ENCODE results near the gene TRMT2A.

DNA sequence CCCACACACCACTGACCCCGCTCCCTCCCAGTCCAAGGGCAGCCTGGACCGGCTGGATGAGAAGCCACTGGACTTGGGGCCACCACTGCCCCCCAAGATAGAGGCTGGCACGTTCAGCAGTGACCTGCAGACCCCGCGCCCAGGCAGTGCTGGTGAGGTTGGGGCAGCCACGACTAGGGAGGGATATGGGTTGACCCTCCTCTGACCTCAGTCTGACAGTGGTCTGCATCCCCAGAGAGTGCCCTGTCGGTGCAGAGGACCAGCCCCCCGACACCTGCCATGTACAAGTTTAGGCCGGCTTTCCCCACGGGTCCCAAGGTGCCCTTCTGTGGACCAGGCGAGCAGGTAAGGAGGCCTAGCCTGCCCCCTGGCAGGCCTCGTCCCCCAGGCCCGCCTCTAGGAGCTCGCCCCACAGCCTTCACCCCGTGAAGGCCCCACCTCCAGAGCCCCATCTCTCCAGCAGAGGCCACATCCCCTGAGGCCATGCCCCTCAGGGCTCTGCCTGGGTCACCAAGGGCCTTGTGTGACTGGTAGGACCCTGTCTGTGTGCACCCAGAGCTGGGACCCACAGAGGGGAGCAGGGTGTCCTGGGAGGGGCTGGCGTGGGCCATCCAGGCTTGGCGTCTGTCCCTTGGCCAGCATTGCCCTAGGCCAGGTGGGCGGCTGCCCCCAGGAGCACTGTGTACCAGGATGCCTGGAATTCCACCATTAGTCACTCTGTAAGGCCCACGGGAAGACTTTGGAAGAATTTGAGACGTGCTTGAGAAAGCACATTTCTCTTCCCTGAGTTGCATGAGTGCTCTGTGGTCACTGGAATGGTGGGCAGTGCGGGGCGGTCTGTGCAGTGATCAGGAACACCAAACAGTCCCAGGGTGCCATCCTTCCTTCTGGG, 24.4 kb upstream of the TRMT2A start:
- TF ChIP-seq, protein P1, sequence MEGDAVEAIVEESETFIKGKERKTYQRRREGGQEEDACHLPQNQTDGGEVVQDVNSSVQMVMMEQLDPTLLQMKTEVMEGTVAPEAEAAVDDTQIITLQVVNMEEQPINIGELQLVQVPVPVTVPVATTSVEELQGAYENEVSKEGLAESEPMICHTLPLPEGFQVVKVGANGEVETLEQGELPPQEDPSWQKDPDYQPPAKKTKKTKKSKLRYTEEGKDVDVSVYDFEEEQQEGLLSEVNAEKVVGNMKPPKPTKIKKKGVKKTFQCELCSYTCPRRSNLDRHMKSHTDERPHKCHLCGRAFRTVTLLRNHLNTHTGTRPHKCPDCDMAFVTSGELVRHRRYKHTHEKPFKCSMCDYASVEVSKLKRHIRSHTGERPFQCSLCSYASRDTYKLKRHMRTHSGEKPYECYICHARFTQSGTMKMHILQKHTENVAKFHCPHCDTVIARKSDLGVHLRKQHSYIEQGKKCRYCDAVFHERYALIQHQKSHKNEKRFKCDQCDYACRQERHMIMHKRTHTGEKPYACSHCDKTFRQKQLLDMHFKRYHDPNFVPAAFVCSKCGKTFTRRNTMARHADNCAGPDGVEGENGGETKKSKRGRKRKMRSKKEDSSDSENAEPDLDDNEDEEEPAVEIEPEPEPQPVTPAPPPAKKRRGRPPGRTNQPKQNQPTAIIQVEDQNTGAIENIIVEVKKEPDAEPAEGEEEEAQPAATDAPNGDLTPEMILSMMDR (IDR thresholded peaks at IDR 0.05; ENCODE audit: insufficient read depth, low read length) = no peak
- no peak for TF ChIP-seq POLR2AphosphoS5 (IDR thresholded peaks at IDR 0.05; ENCODE audit: low read depth)
- TF ChIP-seq, protein P2, sequence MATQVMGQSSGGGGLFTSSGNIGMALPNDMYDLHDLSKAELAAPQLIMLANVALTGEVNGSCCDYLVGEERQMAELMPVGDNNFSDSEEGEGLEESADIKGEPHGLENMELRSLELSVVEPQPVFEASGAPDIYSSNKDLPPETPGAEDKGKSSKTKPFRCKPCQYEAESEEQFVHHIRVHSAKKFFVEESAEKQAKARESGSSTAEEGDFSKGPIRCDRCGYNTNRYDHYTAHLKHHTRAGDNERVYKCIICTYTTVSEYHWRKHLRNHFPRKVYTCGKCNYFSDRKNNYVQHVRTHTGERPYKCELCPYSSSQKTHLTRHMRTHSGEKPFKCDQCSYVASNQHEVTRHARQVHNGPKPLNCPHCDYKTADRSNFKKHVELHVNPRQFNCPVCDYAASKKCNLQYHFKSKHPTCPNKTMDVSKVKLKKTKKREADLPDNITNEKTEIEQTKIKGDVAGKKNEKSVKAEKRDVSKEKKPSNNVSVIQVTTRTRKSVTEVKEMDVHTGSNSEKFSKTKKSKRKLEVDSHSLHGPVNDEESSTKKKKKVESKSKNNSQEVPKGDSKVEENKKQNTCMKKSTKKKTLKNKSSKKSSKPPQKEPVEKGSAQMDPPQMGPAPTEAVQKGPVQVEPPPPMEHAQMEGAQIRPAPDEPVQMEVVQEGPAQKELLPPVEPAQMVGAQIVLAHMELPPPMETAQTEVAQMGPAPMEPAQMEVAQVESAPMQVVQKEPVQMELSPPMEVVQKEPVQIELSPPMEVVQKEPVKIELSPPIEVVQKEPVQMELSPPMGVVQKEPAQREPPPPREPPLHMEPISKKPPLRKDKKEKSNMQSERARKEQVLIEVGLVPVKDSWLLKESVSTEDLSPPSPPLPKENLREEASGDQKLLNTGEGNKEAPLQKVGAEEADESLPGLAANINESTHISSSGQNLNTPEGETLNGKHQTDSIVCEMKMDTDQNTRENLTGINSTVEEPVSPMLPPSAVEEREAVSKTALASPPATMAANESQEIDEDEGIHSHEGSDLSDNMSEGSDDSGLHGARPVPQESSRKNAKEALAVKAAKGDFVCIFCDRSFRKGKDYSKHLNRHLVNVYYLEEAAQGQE (IDR thresholded peaks at IDR 0.05; ENCODE audit: insufficient replicate concordance, low read depth) = no peak
